ENCODE measurements around the gene SLC2A10. TPM values are rescaled to one million over a fixed set of nuclear protein-coding genes. Genes with fewer than 3 reads are reported as not detected.

Gene SLC2A10
- total and polyA plus RNA-seq, 7 donors = 6.4 to 28.2 (median 9.4) TPM

DNA sequence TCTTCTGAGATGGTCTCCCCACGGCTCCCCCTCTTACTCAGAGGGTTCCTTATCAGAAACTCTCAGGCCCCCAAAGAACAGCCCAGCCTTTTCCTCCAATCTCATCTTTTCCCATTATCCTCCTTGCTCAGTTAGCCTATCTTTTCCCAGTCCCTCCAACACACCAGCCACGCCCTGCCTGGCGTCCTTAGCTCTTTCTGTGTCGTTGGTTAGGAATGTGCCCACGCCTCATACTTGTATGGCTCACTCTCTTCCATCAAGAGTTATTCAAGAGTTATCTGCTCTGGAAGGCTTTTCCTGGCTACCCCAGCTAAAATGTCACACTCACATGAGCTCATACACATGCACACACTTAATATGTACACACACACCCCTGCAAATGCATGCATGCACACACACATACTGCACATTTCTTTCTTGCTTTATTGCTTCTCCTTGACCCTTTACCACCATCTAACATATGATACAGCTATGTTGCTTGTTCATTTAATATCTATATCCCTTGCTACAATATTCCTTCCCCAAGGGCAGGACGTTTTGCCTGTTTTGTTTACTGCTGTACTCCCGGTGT lies 37.6 kb downstream of the SLC2A10 start:
- intact Hi-C loops (cut with DNase I) = no loop called here
- H3K36me3 ChIP-seq = no peaks in the 10 kb centered on the region
- H3K4me1 ChIP-seq = no peaks in the 10 kb centered on the region
- H3K4me3 ChIP-seq = no peak overlapping the region
- H3K9me3 ChIP-seq = no peaks in the 10 kb centered on the region
- 27 to 54% methylated on average over 7 of the region's 7 CpGs for WGBS, 2 donors
- no peak overlapping the region for H3K27ac ChIP-seq
- H3K27me3 ChIP-seq = peaks cover 0 to 6% (median 4%) of the 10 kb centered on the region in 3 donors
- TF ChIP-seq EP300 (IDR thresholded peaks at IDR 0.05) = no peak
- TF ChIP-seq, protein P1, sequence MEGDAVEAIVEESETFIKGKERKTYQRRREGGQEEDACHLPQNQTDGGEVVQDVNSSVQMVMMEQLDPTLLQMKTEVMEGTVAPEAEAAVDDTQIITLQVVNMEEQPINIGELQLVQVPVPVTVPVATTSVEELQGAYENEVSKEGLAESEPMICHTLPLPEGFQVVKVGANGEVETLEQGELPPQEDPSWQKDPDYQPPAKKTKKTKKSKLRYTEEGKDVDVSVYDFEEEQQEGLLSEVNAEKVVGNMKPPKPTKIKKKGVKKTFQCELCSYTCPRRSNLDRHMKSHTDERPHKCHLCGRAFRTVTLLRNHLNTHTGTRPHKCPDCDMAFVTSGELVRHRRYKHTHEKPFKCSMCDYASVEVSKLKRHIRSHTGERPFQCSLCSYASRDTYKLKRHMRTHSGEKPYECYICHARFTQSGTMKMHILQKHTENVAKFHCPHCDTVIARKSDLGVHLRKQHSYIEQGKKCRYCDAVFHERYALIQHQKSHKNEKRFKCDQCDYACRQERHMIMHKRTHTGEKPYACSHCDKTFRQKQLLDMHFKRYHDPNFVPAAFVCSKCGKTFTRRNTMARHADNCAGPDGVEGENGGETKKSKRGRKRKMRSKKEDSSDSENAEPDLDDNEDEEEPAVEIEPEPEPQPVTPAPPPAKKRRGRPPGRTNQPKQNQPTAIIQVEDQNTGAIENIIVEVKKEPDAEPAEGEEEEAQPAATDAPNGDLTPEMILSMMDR (IDR thresholded peaks at IDR 0.05) = no peak
- TF ChIP-seq POLR2A (IDR thresholded peaks at IDR 0.05) = no peak
- no peak for TF ChIP-seq POLR2AphosphoS5 (IDR thresholded peaks at IDR 0.05)
- peak; percentile 29 for DNase-seq

DNA sequence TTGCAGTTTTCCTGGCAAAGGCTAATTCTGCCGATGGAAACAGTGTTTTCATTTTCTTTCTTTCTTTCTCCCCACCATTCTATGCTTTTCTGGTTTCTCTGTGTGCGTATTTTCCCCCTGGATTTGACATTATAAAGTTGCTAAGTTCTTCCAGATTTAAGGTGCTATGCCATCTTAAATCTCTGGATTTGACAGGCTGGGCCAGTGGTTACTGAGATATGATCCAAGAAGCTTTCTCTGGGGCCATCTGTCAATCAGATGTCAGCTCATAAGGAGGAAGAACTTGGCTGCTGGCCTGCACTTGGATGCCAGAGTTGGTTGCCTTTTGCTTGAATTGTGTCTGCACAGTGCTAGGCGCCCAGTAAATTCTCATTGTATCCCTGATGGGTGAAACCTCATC lies 39.7 kb downstream of the SLC2A10 start:
- WGBS, 2 donors = 85 to 93% methylated on average over 3 of the region's 3 CpGs
- intact Hi-C loops (cut with DNase I) = no loop called here

DNA sequence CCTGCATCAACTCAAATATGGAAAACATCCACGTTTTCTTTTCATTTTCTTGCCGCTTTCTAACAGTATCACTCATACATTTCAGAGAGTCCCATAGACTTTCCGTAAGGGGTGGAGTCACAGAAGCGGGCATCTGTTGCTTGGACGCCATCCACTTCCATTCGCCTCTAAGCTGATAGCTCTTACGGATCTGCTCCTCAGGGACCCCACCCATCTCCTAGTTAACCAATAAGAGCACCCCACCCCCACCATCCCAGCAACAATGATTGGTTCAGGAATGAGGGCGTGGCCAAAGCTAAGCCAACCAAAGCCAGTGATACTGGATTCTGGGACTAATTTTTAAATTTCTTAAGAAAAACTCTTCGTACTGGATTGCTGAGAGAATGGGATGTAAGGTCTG lies 42.4 kb downstream of the SLC2A10 start:
- no peak overlapping the region for H3K27ac ChIP-seq
- intact Hi-C loops (cut with DNase I) = loop anchor here (10.0 kb wide), 3 partner anchors 523 to 873 kb away; no protein-coding TSS in a partner anchor
- WGBS, 2 donors = 60 to 76% methylated on average over 9 of the region's 9 CpGs
- no peaks in the 10 kb centered on the region for H3K27me3 ChIP-seq
- H3K9me3 ChIP-seq = no peaks in the 10 kb centered on the region
- no peaks in the 10 kb centered on the region for H3K36me3 ChIP-seq
- no peak for TF ChIP-seq POLR2A (IDR thresholded peaks at IDR 0.05)
- no peak for TF ChIP-seq EP300 (IDR thresholded peaks at IDR 0.05)
- TF ChIP-seq, protein P1 (IDR thresholded peaks at IDR 0.05) = no peak
- TF ChIP-seq POLR2AphosphoS5 (IDR thresholded peaks at IDR 0.05) = no peak
- DNase-seq = no peak
- H3K4me3 ChIP-seq = no peak overlapping the region
- no peaks in the 10 kb centered on the region for H3K4me1 ChIP-seq

More for the DNA sequence above, 39.7 kb downstream of the SLC2A10 start:
- Histone ChIP-seq H3K4me3 (no peak overlapping the region), H3K27ac (no peak overlapping the region), H3K27me3 (peaks cover 0 to 3% (median under 1%) of the 10 kb centered on the region in 3 donors), H3K4me1 (no peaks in the 10 kb centered on the region), H3K36me3 (no peaks in the 10 kb centered on the region), H3K9me3 (no peaks in the 10 kb centered on the region)
- TF ChIP-seq POLR2AphosphoS5 (IDR thresholded peaks at IDR 0.05) (no peak), EP300 (IDR thresholded peaks at IDR 0.05) (no peak), POLR2A (IDR thresholded peaks at IDR 0.05) (no peak)
- TF ChIP-seq, protein P1 (IDR thresholded peaks at IDR 0.05) = no peak
- peak; percentile 14 for DNase-seq

DNA sequence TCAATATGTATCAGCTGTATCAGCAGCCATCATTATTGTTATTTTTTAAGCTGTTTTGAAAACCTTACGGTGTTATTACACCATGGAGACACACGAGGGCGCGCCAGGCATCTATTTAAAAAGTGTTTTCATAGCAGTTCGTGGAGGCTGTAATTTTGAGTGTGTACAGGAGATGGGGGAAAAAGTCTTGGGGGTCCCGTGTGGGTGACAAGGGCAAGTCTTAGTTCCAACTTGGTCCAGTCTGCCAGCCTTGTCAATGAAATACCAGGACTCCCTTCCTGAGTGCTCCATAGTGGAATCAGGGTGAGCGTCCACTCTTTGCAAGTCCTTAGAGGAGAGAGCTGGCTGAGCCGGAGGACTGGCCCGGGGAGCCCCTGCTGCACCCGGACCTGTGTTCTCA lies 43.3 kb downstream of the SLC2A10 start:
- Histone ChIP-seq H3K4me3 (peak overlapping the region in 1 of 4 donors; percentile 22), H3K4me1 (no peaks in the 10 kb centered on the region), H3K36me3 (no peaks in the 10 kb centered on the region), H3K9me3 (no peaks in the 10 kb centered on the region), H3K27me3 (no peaks in the 10 kb centered on the region), H3K27ac (no peak overlapping the region)
- intact Hi-C loops (cut with DNase I) = loop anchor here (10.0 kb wide), 3 partner anchors 522 to 872 kb away; no protein-coding TSS in a partner anchor
- TF ChIP-seq POLR2A (IDR thresholded peaks at IDR 0.05) = no peak
- TF ChIP-seq, protein P1 (IDR thresholded peaks at IDR 0.05) = peak; percentile 28 to 71 (median 58)
- DNase-seq = peak; percentile 73
- WGBS, 2 donors = 10 to 20% methylated on average over 10 of the region's 10 CpGs
